Epithelial cell of proximal tubule (primary cell): ENCODE data around the gene PCDH18. TPM values are rescaled to one million over a fixed set of nuclear protein-coding genes. Genes with fewer than 3 reads are reported as not detected.

Source experiments
- DNase-seq: peaks from one replicate; pipeline ENCODE4 v3.0.0-alpha.2; 2011; ENCODE audit warnings: low read depth
- H3K4me3 ChIP-seq: 2 replicates; pipeline ENCODE4 v1.5.1; 2011; ENCODE audit warnings: low read depth, mild to moderate bottlenecking, low read length
- total RNA-seq: library from RNA; depleted of rRNA; stranded (reverse); fragments of >200 nt; gene quantifications from 2 replicates; pipeline ENCODE4 v1.2.3, GENCODE V29; 2015
- TF ChIP-seq, protein P1 (sequence below): conservative IDR thresholded peaks from 2 replicates; pipeline ENCODE4 v1.5.1; 2012; ENCODE audit warnings: low read depth, mild to moderate bottlenecking, low read length

The PCDH18 gene
- 0.29 and 1.5 TPM in 2 replicates for total RNA-seq

- TF ChIP-seq, protein P1, sequence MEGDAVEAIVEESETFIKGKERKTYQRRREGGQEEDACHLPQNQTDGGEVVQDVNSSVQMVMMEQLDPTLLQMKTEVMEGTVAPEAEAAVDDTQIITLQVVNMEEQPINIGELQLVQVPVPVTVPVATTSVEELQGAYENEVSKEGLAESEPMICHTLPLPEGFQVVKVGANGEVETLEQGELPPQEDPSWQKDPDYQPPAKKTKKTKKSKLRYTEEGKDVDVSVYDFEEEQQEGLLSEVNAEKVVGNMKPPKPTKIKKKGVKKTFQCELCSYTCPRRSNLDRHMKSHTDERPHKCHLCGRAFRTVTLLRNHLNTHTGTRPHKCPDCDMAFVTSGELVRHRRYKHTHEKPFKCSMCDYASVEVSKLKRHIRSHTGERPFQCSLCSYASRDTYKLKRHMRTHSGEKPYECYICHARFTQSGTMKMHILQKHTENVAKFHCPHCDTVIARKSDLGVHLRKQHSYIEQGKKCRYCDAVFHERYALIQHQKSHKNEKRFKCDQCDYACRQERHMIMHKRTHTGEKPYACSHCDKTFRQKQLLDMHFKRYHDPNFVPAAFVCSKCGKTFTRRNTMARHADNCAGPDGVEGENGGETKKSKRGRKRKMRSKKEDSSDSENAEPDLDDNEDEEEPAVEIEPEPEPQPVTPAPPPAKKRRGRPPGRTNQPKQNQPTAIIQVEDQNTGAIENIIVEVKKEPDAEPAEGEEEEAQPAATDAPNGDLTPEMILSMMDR: no peak
- no peak for DNase-seq
- H3K4me3 ChIP-seq: peak within 1 kb of the TSS; percentile 57
Measured at GRCh38 chr4:137531986-137532868, at the start of gene PCDH18. Gene PCDH18 (minus strand): TSS chr4:137532494. CDS start chr4:137532088, 406 bp downstream.

DNA sequence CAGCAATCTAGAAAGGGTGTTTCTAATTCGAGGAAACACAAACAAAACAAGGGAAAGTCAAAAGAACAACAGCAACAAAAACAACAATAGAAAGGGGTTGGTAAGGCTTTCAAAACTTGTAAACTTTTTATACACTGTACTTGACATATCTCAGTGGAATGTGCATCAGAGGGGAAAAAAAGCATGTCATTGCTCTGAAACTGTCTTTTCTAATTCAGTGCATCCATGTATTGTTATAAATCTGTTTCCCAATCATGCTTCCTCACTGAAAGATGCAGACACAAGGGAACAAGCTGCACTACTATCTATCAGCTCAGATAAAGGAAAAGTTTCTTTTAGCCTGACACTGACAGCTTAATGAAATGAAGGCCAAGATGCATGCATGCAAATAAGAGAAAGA lies 44.2 kb upstream of the PCDH18 start:
- TF ChIP-seq, protein P1: no peak
- H3K4me3 ChIP-seq: no peak overlapping the region
- no peak for DNase-seq

DNA sequence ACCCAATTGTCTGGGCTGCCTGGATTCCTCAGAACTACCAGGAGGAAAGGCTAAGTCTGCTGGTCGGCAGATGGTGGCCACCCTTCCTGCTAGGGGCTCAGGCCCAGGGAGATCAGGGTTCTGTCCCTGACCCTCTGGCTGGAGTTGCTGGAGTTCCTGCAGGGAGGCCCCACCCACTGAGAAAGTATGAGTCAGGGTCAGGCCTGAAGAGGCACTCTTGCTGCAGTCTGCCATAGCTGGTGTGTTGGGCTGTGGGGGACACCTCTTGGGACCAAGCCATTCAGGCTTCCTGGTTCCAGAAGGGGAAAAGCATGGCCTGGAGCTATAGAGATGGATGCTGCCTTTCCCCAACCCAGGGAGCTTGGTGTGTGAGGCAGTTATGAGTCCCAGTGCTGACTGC lies 40.4 kb upstream of the PCDH18 start:
- TF ChIP-seq, protein P1: no peak
- no peak overlapping the region for H3K4me3 ChIP-seq
- DNase-seq: no peak

- no peak for DNase-seq
- TF ChIP-seq, protein P1: no peak
- H3K4me3 ChIP-seq: no peak overlapping the region
Measured at GRCh38 chr4:137572163-137572562, 39.9 kb upstream of the PCDH18 start.

DNA sequence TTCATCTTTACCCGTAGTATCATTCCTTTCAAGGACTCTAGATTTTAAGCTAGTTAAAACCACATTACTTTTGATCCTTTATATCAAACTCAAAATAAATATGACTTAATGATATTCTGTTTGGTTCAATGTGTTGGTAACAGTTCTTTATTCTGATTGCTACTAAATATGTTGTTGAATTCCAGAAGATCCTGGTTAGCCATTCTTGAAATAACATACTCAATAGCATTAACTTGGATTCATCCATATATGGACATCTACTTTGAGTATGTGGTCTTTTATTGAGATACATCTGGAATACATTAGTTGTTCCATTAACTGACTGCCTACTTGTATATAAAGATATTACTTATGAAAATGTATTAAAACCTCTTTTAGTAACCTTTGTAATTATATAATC lies 27.5 kb upstream of the PCDH18 start:
- H3K4me3 ChIP-seq: no peak overlapping the region
- TF ChIP-seq, protein P1: no peak
- DNase-seq: no peak

GRCh38 chr4:137558951-137559350 lies 26.7 kb upstream of the PCDH18 start:
- DNase-seq: no peak
- TF ChIP-seq, protein P1: no peak
- H3K4me3 ChIP-seq: no peak overlapping the region

DNA sequence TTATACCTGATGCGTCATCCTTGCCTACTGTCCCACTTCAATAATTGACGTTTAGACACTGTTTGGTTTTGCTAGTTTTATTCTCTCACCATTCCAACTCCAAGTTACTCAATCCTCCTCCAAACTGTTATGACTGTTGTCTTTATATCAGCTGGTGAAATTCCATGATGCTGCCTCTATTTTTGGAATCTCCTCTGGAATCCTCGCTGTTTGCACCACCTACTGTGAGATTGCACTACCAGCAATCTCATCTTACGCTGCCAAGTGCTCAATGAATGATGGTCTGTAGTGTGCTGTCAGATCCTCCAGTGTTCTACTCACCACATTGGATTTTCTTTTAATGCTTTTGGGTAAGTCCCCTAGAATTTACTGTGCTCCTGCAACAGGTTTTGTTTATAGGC lies 13.2 kb upstream of the PCDH18 start:
- no peak for DNase-seq
- no peak overlapping the region for H3K4me3 ChIP-seq
- TF ChIP-seq, protein P1: no peak
